Measurements from ENCODE around the gene RPL4. TPM values are rescaled to one million over a fixed set of nuclear protein-coding genes. Genes with fewer than 3 reads are reported as not detected.

RPL4 gene
- total and polyA plus RNA-seq, 9 of the 15 experiments (the other 6 are each of a cell fraction or from before 2014, with no cell fraction given): 2,055 to 7,760 (median 5,069) TPM

DNA sequence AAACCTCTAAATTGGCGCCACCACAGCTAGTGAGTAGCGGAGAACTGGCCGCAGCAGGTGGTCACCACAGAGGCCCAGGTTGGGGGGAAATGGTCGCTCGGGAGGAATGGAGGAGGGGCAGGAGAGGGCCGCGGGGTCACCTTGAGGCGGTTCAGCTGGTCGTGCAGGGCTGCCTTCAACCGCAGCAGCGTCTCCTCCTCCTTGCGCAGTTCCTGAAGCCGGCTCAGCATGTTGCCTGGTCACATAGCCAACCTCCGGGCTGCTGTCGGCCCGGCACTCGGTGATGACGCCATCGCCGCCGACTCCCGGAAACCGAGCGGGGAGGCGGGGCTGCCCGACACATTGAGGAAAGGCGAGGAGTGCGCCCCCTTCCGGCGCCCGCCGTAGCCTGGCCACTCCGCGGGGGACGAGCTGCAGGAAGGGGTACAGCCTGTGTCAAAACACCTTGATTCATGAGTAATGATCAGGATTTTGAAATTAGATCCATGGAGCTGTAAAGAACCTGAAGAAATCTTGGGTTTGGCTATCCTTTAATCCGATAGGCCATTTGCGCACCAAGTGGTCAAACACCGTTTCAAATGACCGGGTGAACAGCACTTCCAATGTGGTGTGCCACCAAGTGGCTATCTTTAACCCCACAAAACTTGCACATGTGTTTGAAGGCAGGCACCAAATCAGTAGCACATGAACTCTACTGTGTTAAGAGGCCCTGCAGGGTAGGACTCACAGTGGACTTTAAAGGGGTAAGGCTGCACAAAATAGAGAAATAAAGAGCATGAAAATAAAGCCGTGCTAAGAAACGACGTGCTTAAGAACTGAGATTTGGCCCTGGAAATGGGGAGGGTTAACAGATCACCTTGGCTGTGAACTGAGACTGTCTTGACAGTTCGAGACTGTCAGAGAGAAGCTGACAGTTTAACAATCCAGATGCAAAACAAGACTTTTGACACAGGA is 6.9 kb downstream of the RPL4 start, which contains the start of gene SNAPC5 (continued):
- peak; percentile 86 for TF ChIP-seq KLF13 (tag; IDR thresholded peaks at IDR 0.05; ENCODE audit: borderline replicate concordance, low read depth)
- TF ChIP-seq BACH1 (tag; IDR thresholded peaks at IDR 0.05): peak; percentile 51; the same call in 1 of the 2 replicates
- no peak for TF ChIP-seq ZNF146 (CRISPR knock-in tag; IDR thresholded peaks at IDR 0.05; ENCODE audit: unreplicated experiment)
- TF ChIP-seq, protein P1, sequence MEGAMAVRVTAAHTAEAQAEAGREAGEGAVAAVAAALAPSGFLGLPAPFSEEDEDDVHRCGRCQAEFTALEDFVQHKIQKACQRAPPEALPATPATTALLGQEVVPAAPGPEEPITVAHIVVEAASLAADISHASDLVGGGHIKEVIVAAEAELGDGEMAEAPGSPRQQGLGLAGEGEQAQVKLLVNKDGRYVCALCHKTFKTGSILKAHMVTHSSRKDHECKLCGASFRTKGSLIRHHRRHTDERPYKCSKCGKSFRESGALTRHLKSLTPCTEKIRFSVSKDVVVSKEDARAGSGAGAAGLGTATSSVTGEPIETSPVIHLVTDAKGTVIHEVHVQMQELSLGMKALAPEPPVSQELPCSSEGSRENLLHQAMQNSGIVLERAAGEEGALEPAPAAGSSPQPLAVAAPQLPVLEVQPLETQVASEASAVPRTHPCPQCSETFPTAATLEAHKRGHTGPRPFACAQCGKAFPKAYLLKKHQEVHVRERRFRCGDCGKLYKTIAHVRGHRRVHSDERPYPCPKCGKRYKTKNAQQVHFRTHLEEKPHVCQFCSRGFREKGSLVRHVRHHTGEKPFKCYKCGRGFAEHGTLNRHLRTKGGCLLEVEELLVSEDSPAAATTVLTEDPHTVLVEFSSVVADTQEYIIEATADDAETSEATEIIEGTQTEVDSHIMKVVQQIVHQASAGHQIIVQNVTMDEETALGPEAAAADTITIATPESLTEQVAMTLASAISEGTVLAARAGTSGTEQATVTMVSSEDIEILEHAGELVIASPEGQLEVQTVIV (CRISPR knock-in tag; IDR thresholded peaks at IDR 0.05; ENCODE audit: borderline replicate concordance): no peak
- 0 out of 2 replicates have a peak, but pooled peaks have one; percentile 67 for TF ChIP-seq ZNF197 (CRISPR knock-in tag; IDR thresholded peaks at IDR 0.05; ENCODE audit: low read depth)
- TF ChIP-seq ZNF140 (CRISPR knock-in tag; IDR thresholded peaks at IDR 0.05): no peak
- TF ChIP-seq, protein P2, sequence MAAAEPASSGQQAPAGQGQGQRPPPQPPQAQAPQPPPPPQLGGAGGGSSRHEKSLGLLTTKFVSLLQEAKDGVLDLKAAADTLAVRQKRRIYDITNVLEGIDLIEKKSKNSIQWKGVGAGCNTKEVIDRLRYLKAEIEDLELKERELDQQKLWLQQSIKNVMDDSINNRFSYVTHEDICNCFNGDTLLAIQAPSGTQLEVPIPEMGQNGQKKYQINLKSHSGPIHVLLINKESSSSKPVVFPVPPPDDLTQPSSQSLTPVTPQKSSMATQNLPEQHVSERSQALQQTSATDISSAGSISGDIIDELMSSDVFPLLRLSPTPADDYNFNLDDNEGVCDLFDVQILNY (CRISPR knock-in tag; IDR thresholded peaks at IDR 0.05): no peak; the same call in 1 of the 2 replicates
- TF ChIP-seq PRPF4 (IDR thresholded peaks at IDR 0.05; ENCODE audit: insufficient read depth, low read depth, low read length, poor library complexity, severe bottlenecking): peak; percentile 38
- TF ChIP-seq ZNF717 (CRISPR knock-in tag; IDR thresholded peaks at IDR 0.05): no peak
- TF ChIP-seq FOXK1 (CRISPR knock-in tag; IDR thresholded peaks at IDR 0.05; ENCODE audit: borderline replicate concordance): peak; percentile 96
- TF ChIP-seq, protein P3, sequence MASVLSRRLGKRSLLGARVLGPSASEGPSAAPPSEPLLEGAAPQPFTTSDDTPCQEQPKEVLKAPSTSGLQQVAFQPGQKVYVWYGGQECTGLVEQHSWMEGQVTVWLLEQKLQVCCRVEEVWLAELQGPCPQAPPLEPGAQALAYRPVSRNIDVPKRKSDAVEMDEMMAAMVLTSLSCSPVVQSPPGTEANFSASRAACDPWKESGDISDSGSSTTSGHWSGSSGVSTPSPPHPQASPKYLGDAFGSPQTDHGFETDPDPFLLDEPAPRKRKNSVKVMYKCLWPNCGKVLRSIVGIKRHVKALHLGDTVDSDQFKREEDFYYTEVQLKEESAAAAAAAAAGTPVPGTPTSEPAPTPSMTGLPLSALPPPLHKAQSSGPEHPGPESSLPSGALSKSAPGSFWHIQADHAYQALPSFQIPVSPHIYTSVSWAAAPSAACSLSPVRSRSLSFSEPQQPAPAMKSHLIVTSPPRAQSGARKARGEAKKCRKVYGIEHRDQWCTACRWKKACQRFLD (CRISPR knock-in tag; IDR thresholded peaks at IDR 0.05): peak; percentile 95
- peak in 2 of 3 experiments; percentile 64 to 68 for TF ChIP-seq YY1 (IDR thresholded peaks at IDR 0.05; ENCODE audit: borderline replicate concordance in 1 of 3, control insufficient read depth in 1 of 3, extremely low read depth in 1 of 3, insufficient read depth in 3 of 3, insufficient read length in 1 of 3, insufficient replicate concordance in 2 of 3, low read depth in 1 of 3, low read length in 2 of 3)
- peak; percentile 83 for TF ChIP-seq MBD2 (IDR thresholded peaks at IDR 0.05; ENCODE audit: borderline replicate concordance, low read depth)
- TF ChIP-seq, protein P4, sequence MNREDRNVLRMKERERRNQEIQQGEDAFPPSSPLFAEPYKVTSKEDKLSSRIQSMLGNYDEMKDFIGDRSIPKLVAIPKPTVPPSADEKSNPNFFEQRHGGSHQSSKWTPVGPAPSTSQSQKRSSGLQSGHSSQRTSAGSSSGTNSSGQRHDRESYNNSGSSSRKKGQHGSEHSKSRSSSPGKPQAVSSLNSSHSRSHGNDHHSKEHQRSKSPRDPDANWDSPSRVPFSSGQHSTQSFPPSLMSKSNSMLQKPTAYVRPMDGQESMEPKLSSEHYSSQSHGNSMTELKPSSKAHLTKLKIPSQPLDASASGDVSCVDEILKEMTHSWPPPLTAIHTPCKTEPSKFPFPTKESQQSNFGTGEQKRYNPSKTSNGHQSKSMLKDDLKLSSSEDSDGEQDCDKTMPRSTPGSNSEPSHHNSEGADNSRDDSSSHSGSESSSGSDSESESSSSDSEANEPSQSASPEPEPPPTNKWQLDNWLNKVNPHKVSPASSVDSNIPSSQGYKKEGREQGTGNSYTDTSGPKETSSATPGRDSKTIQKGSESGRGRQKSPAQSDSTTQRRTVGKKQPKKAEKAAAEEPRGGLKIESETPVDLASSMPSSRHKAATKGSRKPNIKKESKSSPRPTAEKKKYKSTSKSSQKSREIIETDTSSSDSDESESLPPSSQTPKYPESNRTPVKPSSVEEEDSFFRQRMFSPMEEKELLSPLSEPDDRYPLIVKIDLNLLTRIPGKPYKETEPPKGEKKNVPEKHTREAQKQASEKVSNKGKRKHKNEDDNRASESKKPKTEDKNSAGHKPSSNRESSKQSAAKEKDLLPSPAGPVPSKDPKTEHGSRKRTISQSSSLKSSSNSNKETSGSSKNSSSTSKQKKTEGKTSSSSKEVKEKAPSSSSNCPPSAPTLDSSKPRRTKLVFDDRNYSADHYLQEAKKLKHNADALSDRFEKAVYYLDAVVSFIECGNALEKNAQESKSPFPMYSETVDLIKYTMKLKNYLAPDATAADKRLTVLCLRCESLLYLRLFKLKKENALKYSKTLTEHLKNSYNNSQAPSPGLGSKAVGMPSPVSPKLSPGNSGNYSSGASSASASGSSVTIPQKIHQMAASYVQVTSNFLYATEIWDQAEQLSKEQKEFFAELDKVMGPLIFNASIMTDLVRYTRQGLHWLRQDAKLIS (CRISPR knock-in tag; IDR thresholded peaks at IDR 0.05): peak; percentile 97
- peak; percentile 96; the same call in 1 of the 2 replicates for TF ChIP-seq CBX1 (IDR thresholded peaks at IDR 0.05; ENCODE audit: low read depth)
